Muscle of arm (tissue), 12 donors: ENCODE results near the gene HOXC13. TPM values are rescaled to one million over a fixed set of nuclear protein-coding genes. Genes with fewer than 3 reads are reported as not detected.

ENCODE experiments used
- DNase-seq: peaks from one replicate; pipeline ENCODE4 v3.0.0-alpha.2; 2013
- polyA plus RNA-seq, 12 donors: library from polyadenylated mRNA; unstranded; fragments of 120-200 nt; gene quantifications; one replicate each; pipeline ENCODE4 v1.2.1, GENCODE V29; 2013; ENCODE audit not compliant: insufficient read length in 12 of 12

The HOXC13 gene
- polyA plus RNA-seq, 12 donors, result 0.28 to 1.4 (median 0.86) TPM; not detected in 9

DNA sequence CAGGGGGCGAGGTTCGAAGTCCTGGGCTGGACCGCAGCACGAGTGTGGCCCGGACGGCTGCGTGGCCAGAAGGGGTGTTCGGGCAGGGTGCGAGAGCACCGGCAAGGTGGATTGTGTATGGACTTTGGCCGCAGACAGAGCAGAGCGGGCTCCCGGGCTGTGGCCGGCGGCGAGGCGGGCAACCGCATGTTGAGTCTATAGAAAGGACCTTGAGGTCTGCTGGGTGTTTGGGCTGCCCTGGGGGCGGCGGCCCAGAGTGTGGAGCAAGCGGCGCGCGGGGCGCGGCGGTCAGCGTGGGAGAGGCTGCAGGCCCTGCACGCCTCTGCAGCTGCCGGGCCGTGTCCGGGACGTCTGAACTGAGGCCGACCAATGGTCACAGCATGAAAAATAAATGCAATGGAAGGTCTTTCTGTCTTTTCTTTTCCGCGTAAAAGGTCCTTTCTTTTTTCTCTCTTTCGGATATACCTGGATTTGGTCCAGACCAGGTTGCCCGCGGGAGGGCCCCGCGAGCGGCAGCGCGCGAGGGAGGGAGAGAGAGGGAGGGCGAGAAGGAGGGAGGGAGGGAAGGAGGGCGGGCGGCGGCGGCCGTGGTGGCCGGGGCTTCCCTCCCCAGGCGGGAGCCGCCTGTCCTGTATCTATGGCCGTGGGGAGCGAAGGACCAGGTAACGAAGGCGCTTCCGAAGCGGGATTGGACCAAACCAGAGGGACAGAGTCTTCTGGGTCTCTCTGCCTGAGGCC lies 55.8 kb downstream of the HOXC13 start:
- DNase-seq, result no peak

DNA sequence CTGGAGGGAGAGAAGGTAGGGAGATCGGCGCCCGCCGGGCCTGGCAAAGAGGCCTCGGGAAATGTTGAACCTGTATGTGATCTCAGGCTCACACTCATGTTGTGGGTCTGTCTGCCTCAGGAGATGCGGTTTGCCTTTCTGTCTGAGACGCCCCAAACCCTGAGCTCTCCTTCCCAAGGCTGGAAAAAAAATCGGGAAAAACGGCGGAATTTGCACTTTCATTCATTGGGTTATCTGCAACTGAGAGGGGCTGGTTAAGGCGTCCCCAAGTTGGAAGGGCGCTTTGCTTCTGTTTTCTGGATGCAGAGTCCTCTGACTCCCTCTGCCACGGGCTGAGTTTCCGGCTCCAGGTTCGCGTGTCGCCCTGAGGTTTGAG lies 56.4 kb downstream of the HOXC13 start:
- no peak for DNase-seq

DNA sequence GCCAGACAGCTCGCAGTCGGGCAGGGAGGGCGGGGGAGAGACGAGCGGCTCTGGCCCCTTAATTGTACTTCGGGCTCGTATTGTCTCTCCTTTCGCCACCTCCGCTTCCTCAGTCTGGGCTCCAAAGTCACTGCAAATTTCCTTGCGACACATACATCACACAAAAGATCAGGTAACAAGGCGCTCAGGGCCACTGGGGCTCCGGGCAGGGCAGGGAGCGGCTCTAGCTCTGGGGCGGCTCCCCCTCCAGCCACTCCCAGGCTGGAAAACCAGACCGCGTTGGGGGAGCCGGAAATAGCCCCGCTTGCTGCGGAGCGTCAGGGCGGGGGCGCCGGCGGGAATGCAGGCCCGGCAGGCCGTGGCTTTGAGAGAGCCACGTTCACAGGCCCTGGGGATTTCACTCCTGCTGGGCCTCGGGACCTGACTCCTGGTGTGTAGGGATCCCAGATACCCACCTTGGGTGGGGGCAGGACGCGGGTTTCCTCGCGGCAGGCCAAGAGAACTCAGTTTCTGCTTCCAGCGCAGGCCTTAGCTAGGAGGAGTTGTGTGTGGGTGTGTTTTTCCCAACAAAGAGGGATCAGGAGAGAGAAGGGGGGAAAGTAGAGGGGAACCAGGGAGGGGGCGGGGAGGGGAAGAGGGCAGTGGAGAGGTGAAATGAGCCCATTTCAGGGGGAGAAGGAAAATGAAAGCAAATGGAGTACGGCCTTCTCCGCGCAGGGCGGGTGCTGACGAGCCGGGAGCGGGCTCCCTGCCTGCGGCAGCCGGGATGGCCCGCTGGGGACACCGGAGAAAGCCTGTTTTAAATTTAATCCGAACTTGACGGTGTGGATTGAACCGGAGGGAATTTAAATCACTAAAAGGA lies 57.0 kb downstream of the HOXC13 start:
- no peak for DNase-seq

Other genes starting within 250 kb of the HOXC13 start
- gene CALCOCO1, start 211.4 kb upstream of the HOXC13 start, polyA plus RNA-seq, result 100 to 1,000 TPM in 2 of 12 donors, 10 to 100 TPM in 9, not detected in 1; 67.8 to 122 (median 86.3) TPM
- not detected for gene CISTR, start 186.9 kb upstream of the HOXC13 start, polyA plus RNA-seq
- under 1 TPM in 1 of 12 donors, not detected in 11; 0.08 TPM for gene HOXC12, start 16.1 kb downstream of the HOXC13 start, polyA plus RNA-seq
- under 1 TPM in 1 of 12 donors, not detected in 11; 0.08 TPM for gene HOXC11, start 34.3 kb downstream of the HOXC13 start, polyA plus RNA-seq
- gene HOTAIR, start 36.1 kb downstream of the HOXC13 start, polyA plus RNA-seq, result under 1 TPM in 1 of 12 donors, not detected in 11; 0.11 TPM
- 1 to 10 TPM in 2 of 12 donors, under 1 TPM in 6, not detected in 4; 0.20 to 2.0 (median 0.57) TPM for gene HOXC10, start 46.3 kb downstream of the HOXC13 start, polyA plus RNA-seq
- 1 to 10 TPM in 4 of 12 donors, under 1 TPM in 6, not detected in 2; 0.33 to 3.2 (median 0.72) TPM for gene HOXC9, start 61.3 kb downstream of the HOXC13 start, polyA plus RNA-seq
- 1 to 10 TPM in 3 of 12 donors, under 1 TPM in 7, not detected in 2; 0.21 to 9.7 (median 0.68) TPM for gene HOXC8, start 70.2 kb downstream of the HOXC13 start, polyA plus RNA-seq
- 10 to 100 TPM in 2 of 12 donors, 1 to 10 TPM in 8, not detected in 2; 3.0 to 20.5 (median 5.9) TPM for gene HOXC6, start 89.6 kb downstream of the HOXC13 start, polyA plus RNA-seq
- 1 to 10 TPM in 2 of 12 donors, under 1 TPM in 8, not detected in 2; 0.25 to 1.8 (median 0.75) TPM for gene HOXC5, start 94.2 kb downstream of the HOXC13 start, polyA plus RNA-seq
- 10 to 100 TPM in 5 of 12 donors, 1 to 10 TPM in 5, not detected in 2; 4.2 to 25.6 (median 9.1) TPM for gene HOXC4, start 115.0 kb downstream of the HOXC13 start, polyA plus RNA-seq